ENCODE data around the gene CSDE1.
"Not testable (repeated sequence)": the region's sequence is repeated elsewhere in the genome, so short reads cannot be mapped to it uniquely, and the experiment has no call there.

The CSDE1 gene

GRCh38 chr1:114757455-114758255, at the start of gene CSDE1:
Gene CSDE1, minus strand, starts transcription at chr1:114757984. Its CDS starts 18,094 bp downstream, at chr1:114739890.
- peak; percentile 98 for DNase-seq (ENCODE audit: low read depth)

DNA sequence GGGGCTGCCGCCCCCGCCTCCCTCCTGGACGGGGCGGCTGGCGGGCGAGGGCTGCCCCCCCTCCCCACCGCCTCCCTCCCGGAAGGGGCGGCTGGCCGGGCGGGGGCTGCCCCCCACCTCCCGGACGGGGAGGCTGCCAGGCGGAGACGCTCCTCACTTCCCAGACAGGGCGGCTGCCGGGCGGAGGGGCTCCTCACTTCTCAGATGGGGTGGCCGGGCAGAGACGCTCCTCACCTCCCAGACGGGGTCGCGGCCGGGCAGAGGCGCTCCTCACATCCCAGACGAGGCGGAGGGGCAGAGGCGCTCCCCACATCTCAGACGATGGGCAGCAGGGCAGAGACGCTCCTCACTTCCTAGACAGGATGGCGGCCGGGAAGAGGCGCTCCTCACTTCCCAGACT, 46.7 kb upstream of the CSDE1 start:
- not testable (repeated sequence) for DNase-seq (ENCODE audit: low read depth)

DNA sequence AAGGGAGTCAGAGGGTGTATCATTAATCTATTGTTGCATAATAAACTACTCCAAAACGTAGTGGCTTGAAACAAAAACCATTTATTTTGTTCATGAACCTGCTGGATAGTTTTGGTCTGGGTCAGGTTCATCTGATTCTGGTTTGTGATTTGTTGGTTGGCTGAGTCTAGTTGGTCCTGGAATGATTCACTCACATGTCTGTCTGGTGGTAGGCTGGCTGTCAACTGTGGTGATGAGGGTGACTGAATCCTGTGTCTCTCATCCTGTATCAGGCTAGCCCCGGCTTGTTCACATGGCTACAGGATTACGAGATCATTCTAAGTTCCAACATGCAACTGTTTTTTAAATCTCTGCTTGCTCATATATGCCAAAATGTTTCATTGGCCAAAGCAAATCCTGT, 45.2 kb upstream of the CSDE1 start:
- DNase-seq (ENCODE audit: low read depth) = no peak

DNA sequence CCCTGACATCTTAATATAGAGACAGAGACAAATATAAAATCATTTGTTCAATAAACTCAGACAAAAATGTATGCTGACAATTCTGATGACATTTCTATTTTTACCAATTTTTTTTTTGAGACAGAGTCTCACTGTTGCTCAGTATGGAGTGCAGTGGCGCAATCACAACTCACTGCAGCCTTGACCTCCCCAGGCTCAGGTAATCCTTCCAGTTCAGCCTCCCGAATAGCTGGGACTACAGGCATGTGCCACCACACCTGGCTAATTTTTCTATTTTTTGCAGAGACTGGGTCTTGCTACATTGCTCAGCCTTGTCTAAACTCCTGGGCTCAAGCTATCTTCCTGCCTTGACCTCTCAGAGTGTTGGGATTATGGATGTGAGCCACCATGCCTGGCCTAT, 36.3 kb upstream of the CSDE1 start:
- no peak for DNase-seq (ENCODE audit: low read depth)

DNA sequence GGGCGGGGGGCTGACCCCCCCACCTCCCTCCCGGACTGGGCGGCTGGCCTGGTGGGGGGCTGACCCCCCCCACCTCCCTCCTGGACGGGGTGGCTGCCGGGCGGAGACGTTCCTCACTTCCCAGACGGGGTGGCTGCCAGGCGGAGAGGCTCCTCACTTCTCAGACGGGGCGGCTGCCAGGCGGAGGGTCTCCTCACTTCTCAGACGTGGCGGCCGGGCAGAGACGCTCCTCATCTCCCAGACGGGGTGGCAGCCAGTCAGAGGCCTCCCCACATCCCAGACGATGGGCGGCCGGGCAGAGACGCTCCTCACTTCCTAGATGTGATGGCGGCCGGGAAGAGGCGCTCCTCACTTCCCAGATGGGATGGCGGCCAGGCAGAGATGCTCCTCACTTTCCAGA, 32.8 kb upstream of the CSDE1 start:
- not testable (repeated sequence) for DNase-seq (ENCODE audit: low read depth)

DNA sequence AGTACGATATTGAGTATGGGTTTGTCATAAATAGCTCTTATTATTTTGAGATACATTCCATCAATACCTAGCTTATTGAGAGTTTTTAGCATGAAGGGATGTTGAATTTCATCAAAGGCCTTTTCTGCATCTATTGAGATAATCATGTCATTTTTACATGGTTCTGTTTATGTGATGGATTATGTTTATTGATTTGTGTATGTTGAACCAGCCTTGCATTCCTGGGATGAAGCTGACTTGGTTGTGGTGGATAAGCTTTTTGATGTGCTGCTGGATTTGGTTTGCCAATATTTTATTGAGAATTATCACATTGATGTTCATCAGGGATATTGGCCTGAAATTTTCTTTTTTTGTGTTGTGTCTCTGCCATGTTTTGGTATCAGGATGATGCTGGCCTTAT, 28.7 kb upstream of the CSDE1 start:
- DNase-seq (ENCODE audit: low read depth) = not testable (repeated sequence)

DNA sequence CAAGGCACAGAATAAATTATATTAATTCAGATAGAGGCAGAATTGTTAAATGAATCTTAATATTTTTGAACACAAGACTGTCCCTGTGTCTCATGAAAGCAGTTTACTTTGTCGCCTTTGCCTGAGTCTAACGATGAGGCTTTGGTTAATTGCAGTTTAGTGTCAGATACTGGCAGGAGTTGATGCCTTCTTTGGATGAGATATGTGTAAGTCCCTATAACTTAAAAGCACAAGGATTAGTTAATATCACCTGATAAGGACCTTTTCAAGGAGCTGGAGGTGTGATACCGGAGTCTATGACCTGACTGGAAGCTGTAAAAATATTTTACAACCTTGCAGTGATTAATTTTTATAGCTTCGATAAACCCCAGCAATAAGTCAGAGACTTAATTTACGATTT, 24.7 kb upstream of the CSDE1 start:
- no peak for DNase-seq (ENCODE audit: low read depth)

DNA sequence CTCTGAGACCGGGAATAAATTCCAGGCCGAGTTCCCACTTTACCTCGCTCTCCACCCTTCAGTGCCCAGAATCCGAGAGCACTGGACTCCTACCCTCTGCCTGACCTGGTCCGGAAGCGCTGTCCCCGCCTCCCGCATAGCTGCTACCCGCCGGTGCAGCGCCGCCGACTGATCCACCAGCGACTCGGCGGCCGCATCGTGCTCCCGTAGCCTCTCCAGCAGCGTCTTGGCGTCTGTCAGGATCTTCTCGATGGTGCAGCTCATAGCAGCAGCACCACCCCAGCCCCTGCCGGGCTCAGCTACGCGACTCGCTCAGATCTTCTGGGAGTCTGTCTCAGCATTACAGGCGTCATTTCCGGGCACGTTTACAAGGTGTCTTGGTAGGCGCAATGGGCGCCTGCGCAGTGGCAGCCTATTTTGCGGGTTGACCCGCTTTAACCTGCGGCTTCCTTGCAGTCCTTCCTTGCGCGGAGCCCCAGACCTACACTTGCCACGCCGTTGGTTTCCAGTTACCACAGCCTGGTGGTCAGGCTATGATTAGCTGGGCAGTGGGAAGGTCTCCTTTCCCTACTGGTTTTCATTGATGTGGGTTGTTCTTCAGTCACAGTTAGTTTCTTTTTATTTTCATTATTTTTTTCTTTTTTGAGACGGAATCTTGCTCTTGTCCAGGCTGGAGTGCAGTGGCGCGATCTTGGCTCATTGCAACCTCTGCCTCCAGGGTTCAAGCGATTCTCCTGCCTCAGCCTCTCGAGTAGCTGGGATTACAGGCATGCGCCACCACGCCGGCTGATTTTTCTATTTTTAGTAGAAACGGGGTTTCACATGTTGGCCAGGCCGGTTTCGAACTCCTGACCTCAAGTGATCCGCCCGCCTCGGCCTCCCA, 22.8 kb upstream of the CSDE1 start, which contains the start of gene SIKE1:
Gene SIKE1, minus strand, starts transcription at position 342 of the 883 bp plus-strand sequence. Its CDS starts 78 bp downstream, at position 264.
- DNase-seq (ENCODE audit: low read depth) = peak; percentile 78

DNA sequence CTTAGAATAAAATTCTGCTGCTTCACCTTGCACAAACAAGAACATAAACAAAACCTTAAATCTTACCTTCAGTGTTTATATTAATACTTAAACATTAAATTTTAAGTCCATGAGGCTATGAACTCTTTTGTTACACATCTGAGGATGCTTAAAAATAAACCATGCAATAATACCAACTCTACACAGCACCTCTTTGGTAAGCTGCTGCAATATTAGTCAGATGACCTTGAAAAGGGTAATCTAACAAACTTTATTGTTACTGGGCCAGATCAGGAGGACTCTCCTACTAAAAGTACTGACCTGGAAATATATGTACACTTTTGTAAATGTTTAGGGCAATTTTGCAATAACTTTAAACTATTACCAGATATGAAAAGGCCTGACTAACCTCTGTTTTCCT, 21.9 kb upstream of the CSDE1 start:
- no peak for DNase-seq (ENCODE audit: low read depth)

DNA sequence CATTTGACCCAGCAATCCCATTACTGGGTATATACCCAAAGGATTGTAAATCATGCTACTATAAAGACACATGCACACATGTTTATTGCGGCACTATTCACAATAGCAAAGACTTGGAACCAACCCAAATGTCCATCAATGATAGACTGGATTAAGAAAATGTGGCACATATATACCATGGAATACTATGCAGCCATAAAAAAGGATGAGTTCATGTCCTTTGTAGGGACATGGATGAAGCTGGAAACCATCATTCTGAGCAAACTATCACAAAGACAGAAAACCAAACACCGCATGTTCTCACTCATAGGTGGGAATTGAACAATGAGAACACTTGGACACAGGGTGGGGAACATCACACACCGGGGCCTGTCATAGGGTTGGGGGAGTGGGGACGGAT, 18.9 kb upstream of the CSDE1 start:
- DNase-seq (ENCODE audit: low read depth) = not testable (repeated sequence)

DNA sequence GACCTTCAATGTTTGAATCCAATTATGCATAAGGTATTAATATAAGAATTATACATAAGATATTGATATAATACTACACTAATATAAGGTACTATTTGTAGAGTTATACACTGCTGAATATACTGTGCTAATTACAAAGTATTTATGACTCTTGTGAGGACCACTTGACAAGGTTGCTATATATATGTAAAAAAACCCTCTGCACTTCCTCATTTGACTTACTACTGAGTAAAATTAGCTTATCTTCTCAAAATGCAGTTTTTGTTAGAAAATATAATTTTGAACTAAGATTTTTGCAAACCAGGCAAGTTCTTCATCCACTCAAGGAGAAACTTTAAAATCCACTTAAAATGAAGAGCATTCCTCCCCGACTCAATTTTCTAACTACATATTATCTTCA, 14.2 kb upstream of the CSDE1 start:
- no peak for DNase-seq (ENCODE audit: low read depth)

DNA sequence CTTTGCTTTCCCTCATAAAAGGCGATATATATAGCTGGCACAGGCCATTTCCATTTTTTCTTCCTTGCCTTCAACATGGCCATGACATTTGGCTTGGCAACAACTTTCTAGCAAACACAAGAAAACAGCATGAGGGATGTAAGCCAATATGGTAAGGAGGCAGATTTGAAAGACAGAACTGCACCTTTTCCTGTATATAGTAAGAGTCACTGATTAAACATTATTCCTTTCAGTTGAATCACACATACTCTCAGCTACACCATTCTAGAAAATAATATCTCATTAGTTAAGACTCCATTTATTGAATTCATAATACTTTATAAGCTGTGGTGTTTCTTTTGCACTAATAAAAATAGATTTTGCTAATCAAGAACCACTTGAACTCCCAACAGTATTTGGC, 13.2 kb upstream of the CSDE1 start:
- DNase-seq (ENCODE audit: low read depth) = no peak

GRCh38 chr1:114764689-114765088, 6.9 kb upstream of the CSDE1 start:
- no peak for DNase-seq (ENCODE audit: low read depth)

- DNase-seq (ENCODE audit: low read depth) = no peak
Measured at GRCh38 chr1:114758256-114758832, 560 bp upstream of the CSDE1 start.

DNA sequence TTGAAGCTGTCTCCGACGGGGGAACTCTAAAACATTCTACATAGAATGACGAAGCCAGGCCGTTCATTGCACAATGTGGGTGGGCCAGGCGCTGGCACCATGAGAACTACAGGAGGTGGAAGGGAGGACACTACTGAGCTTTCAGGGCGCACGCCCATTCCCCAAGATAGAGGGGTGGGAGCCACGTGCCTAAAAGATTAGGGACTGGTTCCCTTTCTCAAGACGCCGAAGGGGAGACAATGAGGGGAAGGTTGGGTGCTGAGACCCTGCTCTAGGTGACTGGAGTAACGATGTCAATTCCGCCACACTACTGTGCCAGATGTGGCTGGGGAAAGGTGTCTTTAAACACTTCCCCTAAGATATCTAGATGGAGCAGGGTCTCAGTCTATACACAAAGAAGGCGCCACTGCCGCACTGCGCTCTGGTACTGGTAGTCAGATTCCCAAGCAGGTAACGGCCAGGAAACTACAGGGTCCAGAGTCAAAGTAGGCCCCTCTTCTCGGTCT, 782 bp downstream of the CSDE1 start:
- DNase-seq (ENCODE audit: low read depth) = peak; percentile 12

- DNase-seq (ENCODE audit: low read depth) = no peak
Measured at GRCh38 chr1:114756009-114756892, 1.5 kb downstream of the CSDE1 start.

GRCh38 chr1:114755006-114755931, 2.5 kb downstream of the CSDE1 start:
- DNase-seq (ENCODE audit: low read depth) = no peak

DNA sequence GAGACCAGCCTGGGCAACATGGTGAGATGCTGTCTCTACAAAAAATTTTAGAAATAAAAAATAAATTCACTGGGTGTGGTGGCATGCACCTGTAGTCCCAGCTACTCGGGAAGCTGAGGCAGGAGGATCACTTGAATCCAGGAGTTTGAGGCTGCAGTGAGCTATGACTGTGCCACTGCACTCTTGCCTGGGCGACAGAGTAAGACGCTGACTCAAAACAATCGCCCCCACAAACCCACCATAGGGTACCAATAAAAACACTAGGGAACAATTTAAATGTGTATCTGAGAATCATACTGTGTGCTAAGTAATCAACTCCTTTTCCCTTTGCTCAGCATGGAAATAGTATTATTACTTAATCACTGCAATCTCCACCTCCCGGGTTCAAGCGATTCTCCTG, 4.1 kb downstream of the CSDE1 start:
- not testable (repeated sequence) for DNase-seq (ENCODE audit: low read depth)

GRCh38 chr1:114753143-114753542, 4.6 kb downstream of the CSDE1 start:
- no peak for DNase-seq (ENCODE audit: low read depth)

DNA sequence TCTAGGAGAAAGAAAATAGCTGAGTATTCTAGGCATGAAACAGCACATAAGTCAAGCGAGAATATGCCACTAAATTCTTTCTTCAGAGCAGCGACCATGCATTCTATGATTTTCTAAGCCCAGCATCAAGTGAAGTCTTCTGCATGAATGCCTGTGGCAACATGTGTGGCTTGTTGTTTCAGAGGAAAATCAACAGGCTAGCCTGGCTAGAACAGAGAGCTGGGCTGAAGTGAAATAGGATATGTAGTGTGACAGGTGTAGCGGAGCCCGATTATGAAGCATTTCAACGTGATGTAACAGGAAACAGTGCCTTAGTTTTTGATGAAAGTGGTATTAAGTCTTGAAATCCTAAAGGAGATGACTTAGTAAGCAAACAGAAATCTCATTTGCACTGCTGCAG, 7.0 kb downstream of the CSDE1 start:
- no peak for DNase-seq (ENCODE audit: low read depth)

All from GM04504 (cell line).